Fibroblast of the aortic adventitia (primary cell): Measurements from ENCODE around the gene LMX1B. TPM values are rescaled to one million over a fixed set of nuclear protein-coding genes. Genes with fewer than 3 reads are reported as not detected.

Source experiments
- DNase-seq: peaks from one replicate; pipeline ENCODE4 v3.0.0-alpha.2; 2010; ENCODE audit warnings: low read depth
- H3K4me3 ChIP-seq: 2 replicates; pipeline ENCODE4 v1.5.1; 2011; ENCODE audit warnings: low read depth, mild to moderate bottlenecking, control low read depth, low read length, moderate library complexity
- total RNA-seq: library from RNA; depleted of rRNA; stranded (reverse); fragments of >200 nt; gene quantifications from 2 replicates; pipeline ENCODE4 v1.2.3, GENCODE V29; 2012; ENCODE audit warnings: low replicate concordance
- TF ChIP-seq, protein P1 (sequence below): IDR thresholded peaks from 2 replicates; pipeline ENCODE4 v1.5.1; 2011; ENCODE audit warnings: mild to moderate bottlenecking, low read length, control low read depth, inconsistent platforms; ENCODE audit not compliant: insufficient read depth

The LMX1B gene
- total RNA-seq, 1 donor: not detected

- DNase-seq: no peak
- TF ChIP-seq, protein P1, sequence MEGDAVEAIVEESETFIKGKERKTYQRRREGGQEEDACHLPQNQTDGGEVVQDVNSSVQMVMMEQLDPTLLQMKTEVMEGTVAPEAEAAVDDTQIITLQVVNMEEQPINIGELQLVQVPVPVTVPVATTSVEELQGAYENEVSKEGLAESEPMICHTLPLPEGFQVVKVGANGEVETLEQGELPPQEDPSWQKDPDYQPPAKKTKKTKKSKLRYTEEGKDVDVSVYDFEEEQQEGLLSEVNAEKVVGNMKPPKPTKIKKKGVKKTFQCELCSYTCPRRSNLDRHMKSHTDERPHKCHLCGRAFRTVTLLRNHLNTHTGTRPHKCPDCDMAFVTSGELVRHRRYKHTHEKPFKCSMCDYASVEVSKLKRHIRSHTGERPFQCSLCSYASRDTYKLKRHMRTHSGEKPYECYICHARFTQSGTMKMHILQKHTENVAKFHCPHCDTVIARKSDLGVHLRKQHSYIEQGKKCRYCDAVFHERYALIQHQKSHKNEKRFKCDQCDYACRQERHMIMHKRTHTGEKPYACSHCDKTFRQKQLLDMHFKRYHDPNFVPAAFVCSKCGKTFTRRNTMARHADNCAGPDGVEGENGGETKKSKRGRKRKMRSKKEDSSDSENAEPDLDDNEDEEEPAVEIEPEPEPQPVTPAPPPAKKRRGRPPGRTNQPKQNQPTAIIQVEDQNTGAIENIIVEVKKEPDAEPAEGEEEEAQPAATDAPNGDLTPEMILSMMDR: no peak
- no peak overlapping the region for H3K4me3 ChIP-seq
These were observed 53.7 kb downstream of the LMX1B start for GRCh38 chr9:126667190-126668055.

- H3K4me3 ChIP-seq: no peak overlapping the region
- TF ChIP-seq, protein P1: no peak
- no peak for DNase-seq
These were observed 54.3 kb downstream of the LMX1B start for GRCh38 chr9:126668058-126668457.

GRCh38 chr9:126669108-126669507 is 55.4 kb downstream of the LMX1B start:
- no peak overlapping the region for H3K4me3 ChIP-seq
- TF ChIP-seq, protein P1: no peak
- no peak for DNase-seq

DNA sequence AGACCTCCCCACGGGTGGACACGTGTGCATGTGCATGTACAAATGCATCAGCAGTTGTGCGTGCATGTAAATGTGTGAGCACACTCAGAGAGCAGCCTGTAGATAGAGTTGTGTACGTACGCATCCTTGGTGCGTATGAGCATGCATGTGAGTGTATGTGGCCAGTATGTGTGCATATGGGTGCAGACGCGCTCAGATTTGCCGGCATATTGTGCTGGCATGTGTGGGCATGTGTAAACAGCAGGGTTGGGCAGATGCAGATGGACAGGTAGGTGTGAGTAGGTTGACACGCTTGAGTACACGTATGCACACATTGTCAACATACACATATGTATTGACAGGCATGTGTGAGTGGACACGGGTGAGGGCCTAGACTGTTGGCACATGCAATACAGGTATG is 56.5 kb downstream of the LMX1B start:
- no peak for DNase-seq
- TF ChIP-seq, protein P1: no peak

GRCh38 chr9:126671381-126671831 is 57.7 kb downstream of the LMX1B start:
- no peak for DNase-seq

More for the DNA sequence above, 56.5 kb downstream of the LMX1B start:
- no peak overlapping the region for H3K4me3 ChIP-seq

DNA sequence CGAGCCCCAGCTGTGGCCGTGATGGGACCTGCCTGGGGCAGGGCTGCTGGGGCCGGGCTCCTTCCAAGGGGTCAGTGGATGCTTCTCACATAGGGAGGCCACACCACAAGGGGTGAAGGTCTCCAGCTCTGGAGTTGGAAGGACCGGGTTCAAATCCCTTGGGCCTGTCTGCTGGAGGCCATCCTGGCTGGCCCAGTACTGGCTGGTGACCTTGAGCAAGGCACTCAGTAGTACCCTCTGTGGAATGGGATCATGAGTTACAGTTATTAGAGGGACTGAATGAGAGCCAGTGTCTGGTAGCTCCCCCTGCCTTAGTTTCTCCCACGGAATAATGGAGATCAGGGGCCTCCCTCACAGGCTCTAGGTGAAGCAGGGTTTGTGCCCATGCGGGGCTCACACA is 58.3 kb downstream of the LMX1B start:
- TF ChIP-seq, protein P1: no peak
- DNase-seq: no peak
- H3K4me3 ChIP-seq: no peak overlapping the region

More at GRCh38 chr9:126671381-126671831, 57.7 kb downstream of the LMX1B start:
- TF ChIP-seq, protein P1: no peak
- H3K4me3 ChIP-seq: no peak overlapping the region
